DMS 273 (cell line): ENCODE data around the gene CCDC70.

Experiments used
- DNase-seq: peaks from one replicate; lab custom pipeline; 2025; ENCODE audit not compliant: unreplicated experiment; lab: John Stamatoyannopoulos, UW

The CCDC70 gene

GRCh38 chr13:51828730-51829567 lies 32.8 kb upstream of the CCDC70 start:
- DNase-seq: no peak

GRCh38 chr13:51829568-51829899 lies 32.2 kb upstream of the CCDC70 start:
- no peak for DNase-seq

GRCh38 chr13:51831519-51831918 lies 30.2 kb upstream of the CCDC70 start:
- no peak for DNase-seq

GRCh38 chr13:51832471-51833152 lies 29.2 kb upstream of the CCDC70 start:
- peak; percentile 52 for DNase-seq

- DNase-seq: no peak
These were observed 27.8 kb upstream of the CCDC70 start for GRCh38 chr13:51833980-51834379.

GRCh38 chr13:51834581-51835171 lies 27.1 kb upstream of the CCDC70 start:
- DNase-seq: peak; percentile 93

GRCh38 chr13:51837016-51837415 lies 24.8 kb upstream of the CCDC70 start:
- DNase-seq: no peak

GRCh38 chr13:51838240-51838846 lies 23.4 kb upstream of the CCDC70 start:
- no peak for DNase-seq

- no peak for DNase-seq
These were observed 21.8 kb upstream of the CCDC70 start for GRCh38 chr13:51839711-51840540.

GRCh38 chr13:51840917-51841316 lies 20.9 kb upstream of the CCDC70 start:
- no peak for DNase-seq

- no peak for DNase-seq
These were observed 20.0 kb upstream of the CCDC70 start for GRCh38 chr13:51841732-51842131.

- no peak for DNase-seq
These were observed 18.2 kb upstream of the CCDC70 start for GRCh38 chr13:51843529-51843928.

GRCh38 chr13:51844862-51845573 lies 16.8 kb upstream of the CCDC70 start, which contains the start of gene TMEM272:
Gene TMEM272, minus strand, starts transcription at chr13:51845177. Its CDS starts 6,647 bp downstream, at chr13:51838530.
- peak; percentile 76 for DNase-seq

GRCh38 chr13:51845574-51846318 lies 16.0 kb upstream of the CCDC70 start:
- no peak for DNase-seq

- no peak for DNase-seq
These were observed 15.0 kb upstream of the CCDC70 start for GRCh38 chr13:51846756-51847155.

GRCh38 chr13:51848674-51849073 lies 13.1 kb upstream of the CCDC70 start:
- DNase-seq: no peak

- peak; percentile 27 for DNase-seq
These were observed 12.3 kb upstream of the CCDC70 start for GRCh38 chr13:51849145-51850101.

- DNase-seq: no peak
These were observed 5.6 kb upstream of the CCDC70 start for GRCh38 chr13:51856027-51856736.
